WTC11 (cell line): ENCODE results near the gene CTNNA3. TPM values are rescaled to one million over a fixed set of nuclear protein-coding genes. Genes with fewer than 3 reads are reported as not detected.

ENCODE experiments used
- ATAC-seq: fragments of 200-7000 bp; cut with Tn5 transposase; 2 replicates; pipeline ENCODE4 v1.10.0; 2021; ENCODE audit warnings: mild to moderate bottlenecking, moderate library complexity
- CTCF ChIA-PET: fragments of 300-600 bp; sonication (Branson Sonifier 250); formaldehyde crosslinking; loops from one replicate; lab custom pipeline; 2021; ENCODE audit warnings: antibody characterized with exemption; lab: Charles Lee
- POLR2A ChIA-PET: fragments of 350-600 bp; sonication (Branson Sonifier 250); formaldehyde crosslinking; loops from one replicate; lab custom pipeline; 2021; ENCODE audit warnings: antibody characterized with exemption; lab: Charles Lee
- DNase-seq: peaks from one replicate; pipeline ENCODE4 v3.0.0; 2021; ENCODE audit warnings: low spot score
- H3K27ac Mint-ChIP-seq: 2 replicates; pipeline ENCODE4 v1.8.0; 2021; ENCODE audit warnings: mixed read lengths
- H3K27me3 Mint-ChIP-seq: 2 replicates; pipeline ENCODE4 v1.8.0; 2021; ENCODE audit warnings: low read depth, mild to moderate bottlenecking, moderate library complexity, mixed read lengths
- H3K36me3 Mint-ChIP-seq: 2 replicates; pipeline ENCODE4 v1.8.0; 2021; ENCODE audit warnings: mixed read lengths
- H3K4me1 Mint-ChIP-seq: 2 replicates; pipeline ENCODE4 v1.8.0; 2022; ENCODE audit warnings: mixed read lengths
- H3K4me3 Mint-ChIP-seq: 2 replicates; pipeline ENCODE4 v1.8.0; 2021; ENCODE audit warnings: mild to moderate bottlenecking, moderate library complexity, mixed read lengths
- H3K9me3 Mint-ChIP-seq: 2 replicates; pipeline ENCODE4 v1.8.0; 2021; ENCODE audit warnings: mixed read lengths
- CBFB ChIP-seq: sonication (generic); formaldehyde crosslinking; IDR thresholded peaks from 2 replicates; pipeline ENCODE4 v1.8.1; 2022; ENCODE audit warnings: mild to moderate bottlenecking, low read depth, missing genetic modification reagents
- GRHL2 ChIP-seq: fragments of 250-450 bp; sonication (Bioruptor Pico); IDR thresholded peaks from 2 replicates; pipeline ENCODE4 v1.8.0; 2022; ENCODE audit warnings: mild to moderate bottlenecking, moderate library complexity; ENCODE audit not compliant: insufficient replicate concordance, severe bottlenecking
- GTF2I ChIP-seq: fragments of 250-450 bp; sonication (Bioruptor Pico); conservative IDR thresholded peaks from 2 replicates; pipeline ENCODE4 v1.4.0; 2021; ENCODE audit warnings: mild to moderate bottlenecking
- KAT7 ChIP-seq: sonication (generic); formaldehyde crosslinking; IDR thresholded peaks from 2 replicates; pipeline ENCODE4 v1.8.1; 2023; ENCODE audit warnings: missing genetic modification reagents, mild to moderate bottlenecking, borderline replicate concordance
- NFATC4 ChIP-seq: fragments of 250-450 bp; sonication (Bioruptor Pico); IDR thresholded peaks from 2 replicates; pipeline ENCODE4 v1.9.0; 2021; ENCODE audit warnings: mild to moderate bottlenecking
- NR3C1 ChIP-seq: sonication (generic); formaldehyde crosslinking; conservative IDR thresholded peaks from 2 replicates; pipeline ENCODE4 v1.8.1; 2023; ENCODE audit warnings: low read depth, mild to moderate bottlenecking, missing genetic modification reagents
- OVOL2 ChIP-seq: fragments of 250-450 bp; sonication (Bioruptor Pico); IDR thresholded peaks from 2 replicates; pipeline ENCODE4 v1.9.0; 2021; ENCODE audit warnings: mild to moderate bottlenecking, borderline replicate concordance
- SMAD4 ChIP-seq: sonication (generic); formaldehyde crosslinking; IDR thresholded peaks from 2 replicates; pipeline ENCODE4 v1.8.0; 2022; ENCODE audit warnings: mild to moderate bottlenecking, missing genetic modification reagents
- SP1 ChIP-seq: sonication (generic); formaldehyde crosslinking; conservative IDR thresholded peaks from 2 replicates; pipeline ENCODE4 v1.8.1; 2022; ENCODE audit warnings: missing genetic modification reagents
- ZNF317 ChIP-seq: sonication (generic); formaldehyde crosslinking; IDR thresholded peaks from 2 replicates; pipeline ENCODE4 v1.8.1; 2023; ENCODE audit warnings: low read depth, mild to moderate bottlenecking, moderate library complexity, missing genetic modification reagents, borderline replicate concordance
- ZNF671 ChIP-seq: fragments of 250-450 bp; sonication (Bioruptor Pico); IDR thresholded peaks from 2 replicates; pipeline ENCODE4 v1.8.0; 2021; ENCODE audit warnings: mild to moderate bottlenecking
- total RNA-seq: library from RNA; stranded (reverse); gene quantifications from 3 replicates; pipeline ENCODE4 v1.2.3, GENCODE V29; 2021
- TF ChIP-seq, protein P1 (sequence below): sonication (generic); formaldehyde crosslinking; IDR thresholded peaks from 2 replicates; pipeline ENCODE4 v1.8.1; 2023; ENCODE audit warnings: mild to moderate bottlenecking, missing genetic modification reagents, borderline replicate concordance
- TF ChIP-seq, protein P2 (sequence below): fragments of 250-450 bp; sonication (Bioruptor Pico); IDR thresholded peaks from 2 replicates; pipeline ENCODE4 v1.9.0; 2021; ENCODE audit warnings: mild to moderate bottlenecking
- TF ChIP-seq, protein P3 (sequence below): fragments of 250-450 bp; sonication (Bioruptor Pico); IDR thresholded peaks from 2 replicates; pipeline ENCODE4 v1.9.0; 2021; ENCODE audit warnings: moderate library complexity, mild to moderate bottlenecking, inconsistent platforms, borderline replicate concordance
- TF ChIP-seq, protein P4 (sequence below): sonication (generic); formaldehyde crosslinking; IDR thresholded peaks from 2 replicates; pipeline ENCODE4 v1.8.1; 2023; ENCODE audit warnings: mild to moderate bottlenecking, missing genetic modification reagents
- TF ChIP-seq, protein P5 (sequence below): sonication (generic); formaldehyde crosslinking; IDR thresholded peaks from 2 replicates; pipeline ENCODE4 v1.8.0; 2023; ENCODE audit warnings: mild to moderate bottlenecking, missing genetic modification reagents
- TF ChIP-seq, protein P6 (sequence below): fragments of 250-450 bp; sonication (Bioruptor Pico); IDR thresholded peaks from 2 replicates; pipeline ENCODE4 v1.8.0; 2021; ENCODE audit warnings: mild to moderate bottlenecking

The CTNNA3 gene
- total RNA-seq, 1 experiment from 2014 or later = 6.1 TPM

DNA sequence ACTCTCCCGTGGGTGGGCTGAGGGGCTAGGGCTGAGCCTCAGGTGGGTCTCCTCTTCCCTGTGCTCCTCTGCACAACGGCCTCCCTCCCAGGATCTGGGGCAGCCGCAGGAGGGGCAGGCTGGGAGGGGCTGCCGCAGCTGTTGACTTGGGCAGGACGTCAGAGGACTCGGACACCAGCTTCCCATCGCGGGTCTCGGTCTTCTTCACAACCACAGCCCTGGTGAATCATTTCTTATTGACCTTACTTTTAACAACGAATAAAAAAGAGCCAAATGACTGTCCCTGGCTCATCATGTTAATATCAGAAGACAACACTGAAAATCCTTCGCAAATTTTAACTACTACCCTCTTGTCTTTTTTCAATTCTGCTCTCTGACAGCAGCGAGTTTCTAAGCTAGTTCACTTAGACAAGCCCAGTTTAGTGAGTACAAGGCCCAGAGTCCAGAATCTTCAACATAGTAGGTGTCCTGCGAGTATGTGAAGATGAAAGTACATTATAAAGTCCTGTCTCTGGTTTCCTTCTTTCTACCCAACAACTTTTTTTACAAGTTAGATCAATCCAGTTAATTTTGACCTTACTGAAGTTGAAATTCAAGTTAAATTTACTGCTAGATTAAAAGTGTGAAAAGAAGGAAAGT is 32.4 kb downstream of the CTNNA3 start:
- no peaks in the 10 kb centered on the region for H3K36me3 Mint-ChIP-seq
- CTCF ChIA-PET = interaction anchor here (1.2 to 2.9 kb wide), 2 partner anchors 32 to 116 kb away, joined by 3 to 13 read pairs; partner anchors contain the start of gene CTNNA3
- no peak for TF ChIP-seq SMAD4
- TF ChIP-seq, protein P1, sequence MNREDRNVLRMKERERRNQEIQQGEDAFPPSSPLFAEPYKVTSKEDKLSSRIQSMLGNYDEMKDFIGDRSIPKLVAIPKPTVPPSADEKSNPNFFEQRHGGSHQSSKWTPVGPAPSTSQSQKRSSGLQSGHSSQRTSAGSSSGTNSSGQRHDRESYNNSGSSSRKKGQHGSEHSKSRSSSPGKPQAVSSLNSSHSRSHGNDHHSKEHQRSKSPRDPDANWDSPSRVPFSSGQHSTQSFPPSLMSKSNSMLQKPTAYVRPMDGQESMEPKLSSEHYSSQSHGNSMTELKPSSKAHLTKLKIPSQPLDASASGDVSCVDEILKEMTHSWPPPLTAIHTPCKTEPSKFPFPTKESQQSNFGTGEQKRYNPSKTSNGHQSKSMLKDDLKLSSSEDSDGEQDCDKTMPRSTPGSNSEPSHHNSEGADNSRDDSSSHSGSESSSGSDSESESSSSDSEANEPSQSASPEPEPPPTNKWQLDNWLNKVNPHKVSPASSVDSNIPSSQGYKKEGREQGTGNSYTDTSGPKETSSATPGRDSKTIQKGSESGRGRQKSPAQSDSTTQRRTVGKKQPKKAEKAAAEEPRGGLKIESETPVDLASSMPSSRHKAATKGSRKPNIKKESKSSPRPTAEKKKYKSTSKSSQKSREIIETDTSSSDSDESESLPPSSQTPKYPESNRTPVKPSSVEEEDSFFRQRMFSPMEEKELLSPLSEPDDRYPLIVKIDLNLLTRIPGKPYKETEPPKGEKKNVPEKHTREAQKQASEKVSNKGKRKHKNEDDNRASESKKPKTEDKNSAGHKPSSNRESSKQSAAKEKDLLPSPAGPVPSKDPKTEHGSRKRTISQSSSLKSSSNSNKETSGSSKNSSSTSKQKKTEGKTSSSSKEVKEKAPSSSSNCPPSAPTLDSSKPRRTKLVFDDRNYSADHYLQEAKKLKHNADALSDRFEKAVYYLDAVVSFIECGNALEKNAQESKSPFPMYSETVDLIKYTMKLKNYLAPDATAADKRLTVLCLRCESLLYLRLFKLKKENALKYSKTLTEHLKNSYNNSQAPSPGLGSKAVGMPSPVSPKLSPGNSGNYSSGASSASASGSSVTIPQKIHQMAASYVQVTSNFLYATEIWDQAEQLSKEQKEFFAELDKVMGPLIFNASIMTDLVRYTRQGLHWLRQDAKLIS (CRISPR knock-in tag) = no peak
- TF ChIP-seq, protein P2, sequence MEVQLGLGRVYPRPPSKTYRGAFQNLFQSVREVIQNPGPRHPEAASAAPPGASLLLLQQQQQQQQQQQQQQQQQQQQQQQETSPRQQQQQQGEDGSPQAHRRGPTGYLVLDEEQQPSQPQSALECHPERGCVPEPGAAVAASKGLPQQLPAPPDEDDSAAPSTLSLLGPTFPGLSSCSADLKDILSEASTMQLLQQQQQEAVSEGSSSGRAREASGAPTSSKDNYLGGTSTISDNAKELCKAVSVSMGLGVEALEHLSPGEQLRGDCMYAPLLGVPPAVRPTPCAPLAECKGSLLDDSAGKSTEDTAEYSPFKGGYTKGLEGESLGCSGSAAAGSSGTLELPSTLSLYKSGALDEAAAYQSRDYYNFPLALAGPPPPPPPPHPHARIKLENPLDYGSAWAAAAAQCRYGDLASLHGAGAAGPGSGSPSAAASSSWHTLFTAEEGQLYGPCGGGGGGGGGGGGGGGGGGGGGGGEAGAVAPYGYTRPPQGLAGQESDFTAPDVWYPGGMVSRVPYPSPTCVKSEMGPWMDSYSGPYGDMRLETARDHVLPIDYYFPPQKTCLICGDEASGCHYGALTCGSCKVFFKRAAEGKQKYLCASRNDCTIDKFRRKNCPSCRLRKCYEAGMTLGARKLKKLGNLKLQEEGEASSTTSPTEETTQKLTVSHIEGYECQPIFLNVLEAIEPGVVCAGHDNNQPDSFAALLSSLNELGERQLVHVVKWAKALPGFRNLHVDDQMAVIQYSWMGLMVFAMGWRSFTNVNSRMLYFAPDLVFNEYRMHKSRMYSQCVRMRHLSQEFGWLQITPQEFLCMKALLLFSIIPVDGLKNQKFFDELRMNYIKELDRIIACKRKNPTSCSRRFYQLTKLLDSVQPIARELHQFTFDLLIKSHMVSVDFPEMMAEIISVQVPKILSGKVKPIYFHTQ (CRISPR knock-in tag) = no peak
- TF ChIP-seq CBFB (CRISPR knock-in tag) = no peak
- no peak for TF ChIP-seq OVOL2 (CRISPR knock-in tag)
- no peak for TF ChIP-seq GRHL2 (CRISPR knock-in tag)
- no peak for TF ChIP-seq ZNF317 (CRISPR knock-in tag)
- TF ChIP-seq ZNF671 (CRISPR knock-in tag) = no peak
- TF ChIP-seq NFATC4 (CRISPR knock-in tag) = no peak
- TF ChIP-seq, protein P3, sequence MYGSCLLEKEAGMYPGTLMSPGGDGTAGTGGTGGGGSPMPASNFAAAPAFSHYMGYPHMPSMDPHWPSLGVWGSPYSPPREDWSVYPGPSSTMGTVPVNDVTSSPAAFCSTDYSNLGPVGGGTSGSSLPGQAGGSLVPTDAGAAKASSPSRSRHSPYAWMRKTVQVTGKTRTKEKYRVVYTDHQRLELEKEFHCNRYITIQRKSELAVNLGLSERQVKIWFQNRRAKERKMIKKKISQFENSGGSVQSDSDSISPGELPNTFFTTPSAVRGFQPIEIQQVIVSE (CRISPR knock-in tag) = no peak
- TF ChIP-seq NR3C1 (CRISPR knock-in tag) = no peak
- TF ChIP-seq, protein P4, sequence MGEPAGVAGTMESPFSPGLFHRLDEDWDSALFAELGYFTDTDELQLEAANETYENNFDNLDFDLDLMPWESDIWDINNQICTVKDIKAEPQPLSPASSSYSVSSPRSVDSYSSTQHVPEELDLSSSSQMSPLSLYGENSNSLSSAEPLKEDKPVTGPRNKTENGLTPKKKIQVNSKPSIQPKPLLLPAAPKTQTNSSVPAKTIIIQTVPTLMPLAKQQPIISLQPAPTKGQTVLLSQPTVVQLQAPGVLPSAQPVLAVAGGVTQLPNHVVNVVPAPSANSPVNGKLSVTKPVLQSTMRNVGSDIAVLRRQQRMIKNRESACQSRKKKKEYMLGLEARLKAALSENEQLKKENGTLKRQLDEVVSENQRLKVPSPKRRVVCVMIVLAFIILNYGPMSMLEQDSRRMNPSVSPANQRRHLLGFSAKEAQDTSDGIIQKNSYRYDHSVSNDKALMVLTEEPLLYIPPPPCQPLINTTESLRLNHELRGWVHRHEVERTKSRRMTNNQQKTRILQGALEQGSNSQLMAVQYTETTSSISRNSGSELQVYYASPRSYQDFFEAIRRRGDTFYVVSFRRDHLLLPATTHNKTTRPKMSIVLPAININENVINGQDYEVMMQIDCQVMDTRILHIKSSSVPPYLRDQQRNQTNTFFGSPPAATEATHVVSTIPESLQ (CRISPR knock-in tag) = no peak
- TF ChIP-seq, protein P5, sequence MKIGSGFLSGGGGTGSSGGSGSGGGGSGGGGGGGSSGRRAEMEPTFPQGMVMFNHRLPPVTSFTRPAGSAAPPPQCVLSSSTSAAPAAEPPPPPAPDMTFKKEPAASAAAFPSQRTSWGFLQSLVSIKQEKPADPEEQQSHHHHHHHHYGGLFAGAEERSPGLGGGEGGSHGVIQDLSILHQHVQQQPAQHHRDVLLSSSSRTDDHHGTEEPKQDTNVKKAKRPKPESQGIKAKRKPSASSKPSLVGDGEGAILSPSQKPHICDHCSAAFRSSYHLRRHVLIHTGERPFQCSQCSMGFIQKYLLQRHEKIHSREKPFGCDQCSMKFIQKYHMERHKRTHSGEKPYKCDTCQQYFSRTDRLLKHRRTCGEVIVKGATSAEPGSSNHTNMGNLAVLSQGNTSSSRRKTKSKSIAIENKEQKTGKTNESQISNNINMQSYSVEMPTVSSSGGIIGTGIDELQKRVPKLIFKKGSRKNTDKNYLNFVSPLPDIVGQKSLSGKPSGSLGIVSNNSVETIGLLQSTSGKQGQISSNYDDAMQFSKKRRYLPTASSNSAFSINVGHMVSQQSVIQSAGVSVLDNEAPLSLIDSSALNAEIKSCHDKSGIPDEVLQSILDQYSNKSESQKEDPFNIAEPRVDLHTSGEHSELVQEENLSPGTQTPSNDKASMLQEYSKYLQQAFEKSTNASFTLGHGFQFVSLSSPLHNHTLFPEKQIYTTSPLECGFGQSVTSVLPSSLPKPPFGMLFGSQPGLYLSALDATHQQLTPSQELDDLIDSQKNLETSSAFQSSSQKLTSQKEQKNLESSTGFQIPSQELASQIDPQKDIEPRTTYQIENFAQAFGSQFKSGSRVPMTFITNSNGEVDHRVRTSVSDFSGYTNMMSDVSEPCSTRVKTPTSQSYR (CRISPR knock-in tag) = no peak
- no peak for TF ChIP-seq GTF2I (CRISPR knock-in tag)
- no peak for TF ChIP-seq SP1 (CRISPR knock-in tag)
- TF ChIP-seq, protein P6, sequence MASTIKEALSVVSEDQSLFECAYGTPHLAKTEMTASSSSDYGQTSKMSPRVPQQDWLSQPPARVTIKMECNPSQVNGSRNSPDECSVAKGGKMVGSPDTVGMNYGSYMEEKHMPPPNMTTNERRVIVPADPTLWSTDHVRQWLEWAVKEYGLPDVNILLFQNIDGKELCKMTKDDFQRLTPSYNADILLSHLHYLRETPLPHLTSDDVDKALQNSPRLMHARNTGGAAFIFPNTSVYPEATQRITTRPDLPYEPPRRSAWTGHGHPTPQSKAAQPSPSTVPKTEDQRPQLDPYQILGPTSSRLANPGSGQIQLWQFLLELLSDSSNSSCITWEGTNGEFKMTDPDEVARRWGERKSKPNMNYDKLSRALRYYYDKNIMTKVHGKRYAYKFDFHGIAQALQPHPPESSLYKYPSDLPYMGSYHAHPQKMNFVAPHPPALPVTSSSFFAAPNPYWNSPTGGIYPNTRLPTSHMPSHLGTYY (CRISPR knock-in tag) = no peak
- no peak for TF ChIP-seq KAT7 (CRISPR knock-in tag)
- TF ChIP-seq, all 79 proteins: peak for 0
- peak; percentile 11 for DNase-seq
- Mint-ChIP-seq H3K27ac (no peak overlapping the region), H3K27me3 (no peaks in the 10 kb centered on the region), H3K4me3 (no peak overlapping the region), H3K4me1 (peaks cover 5% of the 10 kb centered on the region; the same call in 1 of the 2 replicates), H3K9me3 (no peaks in the 10 kb centered on the region)
- no peak for ATAC-seq
- POLR2A ChIA-PET = interaction anchor here (0.5 kb wide), 1 partner anchor 668 kb away, joined by 3 read pairs; the partner anchor contains the start of gene HNRNPH3
